Tibial artery (tissue), 4 donors: ENCODE measurements around the gene NOBOX.
"Not testable (repeated sequence)": the region's sequence is repeated elsewhere in the genome, so short reads cannot be mapped to it uniquely, and the experiment has no call there.

Experiments used
- DNase-seq, 2 donors: peaks; one replicate each; pipeline ENCODE4 v3.0.0-alpha.2; 2019
- H3K27ac ChIP-seq, 2 donors: fragments of 200-600 bp; sonication (generic) in 1 of 2; 1 replicate in 1 of 2; 2 replicates in 1 of 2; pipeline ENCODE4 v1.5.1; 2018 to 2019; ENCODE audit warnings: mild to moderate bottlenecking in 1 of 2
- H3K27me3 ChIP-seq, 2 donors: fragments of 200-600 bp; sonication (generic) in 1 of 2; one replicate each; pipeline versions ENCODE4 v1.5.1 to v1.6.0; 2016 to 2019
- H3K36me3 ChIP-seq, 3 donors: fragments of 200-600 bp; sonication (generic) in 2 of 3; one replicate each; pipeline ENCODE4 v1.5.1; 2016 to 2019; ENCODE audit warnings: mild to moderate bottlenecking in 2 of 3
- H3K4me1 ChIP-seq, 4 donors: fragments of 200-600 bp; sonication (generic) in 2 of 4; 1 replicate in 3 of 4; 2 replicates in 1 of 4; pipeline ENCODE4 v1.5.1; 2016 to 2019
- H3K4me3 ChIP-seq, 2 donors: fragments of 200-600 bp; sonication (generic) in 1 of 2; 1 replicate in 1 of 2; 2 replicates in 1 of 2; pipeline ENCODE4 v1.5.1; 2018 to 2019; ENCODE audit warnings: mild to moderate bottlenecking in 2 of 2
- H3K9me3 ChIP-seq, 3 donors: fragments of 200-600 bp; sonication (generic) in 1 of 3; one replicate each; pipeline ENCODE4 v1.5.1; 2016 to 2019
- intact Hi-C: fragments of 100-400 bp; cut with DNase I; formaldehyde crosslinking; loops from one replicate; pipeline ENCODE4 v1.15.0; 2023; ENCODE audit warnings: low total_unique reads

The NOBOX gene

GRCh38 chr7:144355176-144355822 lies 48.2 kb downstream of the NOBOX start, which contains the start of gene ARHGEF5:
Gene ARHGEF5, plus strand, starts transcription at chr7:144355402. Its CDS starts 7,268 bp downstream, at chr7:144362670.
- DNase-seq, H3K4me3 ChIP-seq, intact Hi-C loops: not testable (repeated sequence)

GRCh38 chr7:144351667-144352066 lies 51.8 kb downstream of the NOBOX start:
- H3K27ac ChIP-seq, H3K4me1 ChIP-seq, H3K36me3 ChIP-seq, H3K4me3 ChIP-seq, H3K27me3 ChIP-seq, intact Hi-C loops, DNase-seq, H3K9me3 ChIP-seq: not testable (repeated sequence)

More at GRCh38 chr7:144355176-144355822, 48.2 kb downstream of the NOBOX start, which contains the start of gene ARHGEF5:
- H3K36me3 ChIP-seq, H3K27ac ChIP-seq, H3K9me3 ChIP-seq, H3K27me3 ChIP-seq, H3K4me1 ChIP-seq: not testable (repeated sequence)

- H3K27me3 ChIP-seq, H3K4me1 ChIP-seq, H3K4me3 ChIP-seq, H3K36me3 ChIP-seq, DNase-seq, intact Hi-C loops, H3K9me3 ChIP-seq, H3K27ac ChIP-seq: not testable (repeated sequence)
These were observed 54.9 kb downstream of the NOBOX start for GRCh38 chr7:144348625-144349024.
